ENCODE measurements around the gene CCDC8.
A peak's percentile ranks its signal among the peaks of the same experiment; 100 is the strongest.
"Not testable (repeated sequence)": the region's sequence is repeated elsewhere in the genome, so short reads cannot be mapped to it uniquely, and the experiment has no call there.

The CCDC8 gene

DNA sequence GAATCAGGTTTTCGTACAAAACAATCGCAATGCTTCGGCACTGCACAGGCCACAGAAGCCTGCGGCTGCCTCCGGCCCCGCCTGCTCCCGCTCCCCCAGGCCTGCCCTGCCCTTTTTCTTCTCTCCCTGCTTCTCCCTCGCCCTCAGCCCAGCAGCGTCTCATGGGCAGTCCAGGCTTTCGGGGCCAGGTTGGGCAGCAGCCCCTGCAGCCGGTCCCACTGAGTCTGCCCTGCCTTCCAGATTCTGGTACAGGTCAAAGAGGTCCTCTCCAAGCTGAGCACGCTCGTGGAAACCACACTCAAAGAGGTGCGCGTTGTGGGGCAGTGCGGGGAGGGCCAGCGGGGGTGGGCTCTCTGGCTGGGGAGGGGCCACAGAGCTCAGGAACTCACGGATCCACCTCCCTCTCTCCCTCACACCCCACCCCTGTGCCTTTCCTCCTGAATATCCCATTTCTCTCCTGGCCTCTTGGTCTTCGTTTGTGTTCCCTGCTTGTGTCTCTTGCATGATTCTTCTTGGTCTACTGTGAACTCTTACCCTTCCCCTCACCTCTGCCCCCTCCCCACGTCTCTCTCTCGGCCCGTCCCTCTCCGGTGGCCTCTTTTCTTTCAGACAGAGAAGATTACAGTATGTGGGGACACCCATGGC is 30.1 kb downstream of the CCDC8 start:
- DNase-seq (ENCODE audit: low read depth), result no peak

DNA sequence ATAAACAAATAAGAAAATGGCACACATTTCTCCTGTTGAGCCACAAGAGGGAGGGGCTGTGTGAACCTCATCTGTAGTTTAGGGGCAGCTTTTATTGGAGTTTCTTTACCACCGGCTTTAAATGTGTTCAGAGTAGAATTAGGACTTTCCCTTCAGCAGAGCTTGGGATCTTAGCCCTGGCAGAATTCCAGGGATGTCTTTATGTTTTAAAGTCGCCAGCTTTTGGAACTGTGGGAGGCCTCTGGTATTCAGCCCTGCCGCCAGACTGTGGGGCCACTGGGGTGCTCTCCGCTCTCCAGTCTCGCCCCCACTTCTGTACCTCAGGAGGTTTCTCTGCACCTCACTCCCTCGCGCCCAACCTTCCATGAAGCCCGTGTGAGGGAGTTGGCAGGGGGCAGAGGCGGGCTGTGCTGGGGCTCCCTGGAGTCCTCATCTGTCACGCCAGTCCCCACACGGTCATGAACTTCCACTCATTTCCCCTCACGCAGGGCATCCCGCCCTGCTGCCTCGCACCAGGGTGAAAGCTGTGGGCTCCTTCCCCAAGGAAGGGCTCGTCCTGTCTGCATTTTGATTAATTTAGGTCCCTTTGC is 31.5 kb downstream of the CCDC8 start:
- DNase-seq (ENCODE audit: low read depth), result no peak

DNA sequence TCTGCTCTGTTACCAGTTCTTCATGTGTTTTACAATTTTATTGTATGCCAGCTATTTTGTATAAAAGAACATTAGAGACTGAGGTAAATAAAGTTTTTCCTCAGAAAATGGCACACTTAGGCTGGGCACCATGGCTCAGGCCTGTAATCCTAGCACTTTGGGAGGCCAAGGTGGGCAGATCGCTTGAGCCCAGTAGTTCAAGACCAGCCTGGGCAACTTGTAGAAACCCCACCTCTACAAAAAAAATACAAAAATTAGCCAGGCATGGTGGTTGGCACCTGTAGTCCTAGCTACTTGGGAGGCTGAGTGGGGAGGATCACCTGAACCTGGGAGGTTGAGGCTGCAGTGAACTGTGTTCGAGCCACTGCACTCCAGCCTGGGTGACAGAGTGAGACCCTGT is 32.0 kb downstream of the CCDC8 start:
- no peak for DNase-seq (ENCODE audit: low read depth)

DNA sequence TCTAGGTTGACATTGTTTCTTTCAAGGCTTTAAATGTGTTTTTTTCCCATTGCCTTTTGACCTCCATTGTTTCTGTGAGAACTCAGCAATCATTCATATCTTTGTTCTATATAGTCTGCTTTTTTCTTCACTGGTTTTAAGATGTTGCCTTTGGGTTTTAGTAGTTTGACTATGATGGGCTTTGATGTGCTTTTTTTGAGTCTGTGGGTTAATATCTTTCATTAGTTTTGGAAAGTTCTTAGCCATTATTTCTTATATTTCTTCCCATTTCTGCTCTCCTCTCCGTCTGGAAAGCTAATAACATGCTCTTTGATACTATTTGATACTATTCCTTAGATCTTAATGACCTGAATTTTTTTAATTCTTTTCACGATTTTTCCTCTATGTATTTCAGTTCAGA is 32.7 kb downstream of the CCDC8 start:
- no peak for DNase-seq (ENCODE audit: low read depth)

DNA sequence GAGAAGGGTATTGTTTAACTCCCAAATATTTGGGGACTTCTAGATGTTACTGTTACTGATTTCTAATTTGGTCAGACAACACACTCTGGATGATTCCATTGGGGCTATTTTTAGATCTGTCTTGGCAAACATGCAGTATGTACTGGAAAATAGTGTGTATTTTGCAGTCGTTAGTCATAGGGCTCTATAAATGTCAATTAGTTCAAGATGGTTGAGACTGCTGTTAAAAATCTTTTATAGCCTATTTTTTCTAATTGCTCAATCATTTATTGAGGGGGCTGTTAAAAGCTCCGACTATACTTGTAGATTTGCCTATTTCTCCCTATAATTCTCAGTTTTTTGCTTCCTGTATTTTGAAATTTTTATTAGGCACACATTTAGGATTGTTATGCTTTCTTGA is 35.1 kb downstream of the CCDC8 start:
- peak; percentile 87 for DNase-seq (ENCODE audit: low read depth)

DNA sequence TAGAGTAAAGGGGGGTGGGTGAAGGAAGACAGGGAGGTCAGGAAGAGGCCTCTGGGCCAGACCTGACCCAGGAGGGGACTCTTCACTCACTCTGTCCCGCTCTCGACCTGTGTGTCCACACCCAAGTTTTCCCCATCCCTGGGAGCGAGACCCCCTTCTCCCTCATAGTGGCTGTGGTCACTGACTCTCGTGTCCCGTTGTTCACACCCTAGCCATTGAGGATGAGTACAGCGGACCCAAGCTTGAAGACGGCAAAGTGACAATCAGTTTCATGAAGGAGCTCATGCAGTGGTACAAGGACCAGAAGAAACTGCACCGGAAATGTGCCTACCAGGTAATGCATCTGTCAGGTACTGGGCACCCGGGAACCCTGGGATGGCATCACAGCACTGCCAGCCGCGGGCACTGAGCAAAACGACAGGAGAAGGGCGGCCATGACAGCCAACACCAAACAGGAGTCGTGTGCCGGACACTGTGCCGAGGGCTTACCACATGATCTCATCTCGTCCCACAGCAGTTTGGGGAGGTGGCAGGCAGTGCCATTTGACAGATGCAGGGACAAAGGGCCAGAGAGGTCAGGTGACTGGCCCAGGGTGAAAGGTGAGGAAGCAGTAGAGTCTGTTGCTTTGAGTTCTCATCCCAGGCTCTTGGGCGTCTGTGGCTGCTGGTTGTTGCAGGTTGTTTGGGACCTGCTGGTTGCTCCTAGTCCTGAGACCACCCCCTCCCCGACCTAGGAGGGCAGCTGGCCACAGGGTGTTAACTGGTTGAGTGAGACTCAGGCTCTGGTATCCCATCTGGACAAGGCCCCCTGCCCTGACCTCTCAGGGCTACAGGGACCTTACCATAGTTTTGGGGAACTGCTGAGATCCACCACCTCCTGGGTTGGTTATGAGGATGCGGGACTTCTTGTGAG is 36.9 kb downstream of the CCDC8 start:
- DNase-seq (ENCODE audit: low read depth), result no peak

DNA sequence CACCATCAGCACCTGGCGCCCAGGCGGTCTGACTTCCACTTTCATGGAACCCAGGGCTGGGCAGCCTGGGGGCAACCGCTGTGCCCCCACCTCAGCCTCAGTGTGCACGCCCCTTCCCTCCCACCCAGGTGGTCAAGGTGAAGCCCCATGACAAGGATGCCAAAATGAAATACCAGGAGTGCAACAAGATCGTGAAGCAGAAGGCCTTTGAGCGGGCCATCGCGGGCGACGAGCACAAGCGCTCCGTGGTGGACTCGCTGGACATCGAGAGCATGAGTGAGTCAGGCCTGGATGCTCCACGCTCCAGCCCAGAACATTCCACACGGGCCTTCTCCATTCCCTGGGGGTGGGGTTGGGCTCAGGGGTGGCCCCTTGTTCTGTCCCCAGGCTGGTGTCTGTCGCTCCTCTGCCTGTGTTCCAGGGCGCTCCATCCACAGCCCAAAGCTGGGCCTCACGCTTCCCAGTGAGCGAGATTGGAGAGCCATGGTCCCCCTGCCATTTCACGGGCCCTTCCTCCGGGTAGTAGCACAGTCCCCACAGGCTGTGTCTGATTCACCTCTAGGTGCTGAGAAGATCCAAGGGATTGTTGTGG is 37.8 kb downstream of the CCDC8 start:
- not testable (repeated sequence) for DNase-seq (ENCODE audit: low read depth)

DNA sequence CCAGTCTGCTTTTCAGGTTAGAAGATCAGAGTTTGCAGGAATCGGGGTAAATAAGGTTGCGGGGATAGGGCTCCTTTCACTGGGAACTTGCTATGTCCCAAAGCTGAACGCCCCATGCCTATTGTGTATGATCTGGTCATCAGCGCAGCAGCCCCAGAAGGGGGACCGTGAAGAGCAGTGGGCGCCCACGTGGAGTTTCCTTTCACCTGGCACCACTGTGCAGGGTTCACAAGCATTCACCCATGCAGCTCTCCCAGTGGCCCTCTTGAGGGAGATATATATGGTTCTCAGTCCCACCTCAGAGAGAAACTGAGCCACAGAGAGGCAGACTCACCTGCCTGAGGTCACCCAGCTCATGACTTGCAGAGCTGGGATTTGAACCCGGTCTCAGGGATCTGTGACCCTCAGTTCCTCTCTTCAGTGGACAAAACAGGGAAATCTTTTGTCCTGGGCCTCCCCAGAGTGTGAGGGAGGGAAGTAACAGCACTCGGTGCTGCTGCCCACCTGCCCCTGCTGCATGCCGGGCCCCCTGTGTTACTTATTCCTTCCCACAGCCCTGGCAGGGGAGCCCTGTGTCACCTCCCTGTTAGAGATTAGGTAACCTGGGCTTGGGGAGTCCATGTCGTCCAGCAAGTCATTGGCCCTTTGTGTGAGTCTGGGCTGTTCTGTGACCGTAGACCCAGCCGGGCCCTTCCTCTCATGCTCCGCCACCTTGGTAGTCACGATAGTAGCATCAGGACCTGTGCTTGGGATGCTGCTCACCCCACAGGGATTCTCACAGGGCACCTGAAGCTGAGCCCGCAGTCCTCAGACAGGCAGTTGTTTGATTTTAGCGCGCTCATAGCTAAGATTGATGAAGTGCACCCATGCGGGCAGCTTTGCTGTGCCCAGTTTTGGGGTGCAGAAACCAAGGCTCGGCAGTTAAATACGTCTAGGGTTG is 38.6 kb downstream of the CCDC8 start:
- no peak for DNase-seq (ENCODE audit: low read depth)

DNA sequence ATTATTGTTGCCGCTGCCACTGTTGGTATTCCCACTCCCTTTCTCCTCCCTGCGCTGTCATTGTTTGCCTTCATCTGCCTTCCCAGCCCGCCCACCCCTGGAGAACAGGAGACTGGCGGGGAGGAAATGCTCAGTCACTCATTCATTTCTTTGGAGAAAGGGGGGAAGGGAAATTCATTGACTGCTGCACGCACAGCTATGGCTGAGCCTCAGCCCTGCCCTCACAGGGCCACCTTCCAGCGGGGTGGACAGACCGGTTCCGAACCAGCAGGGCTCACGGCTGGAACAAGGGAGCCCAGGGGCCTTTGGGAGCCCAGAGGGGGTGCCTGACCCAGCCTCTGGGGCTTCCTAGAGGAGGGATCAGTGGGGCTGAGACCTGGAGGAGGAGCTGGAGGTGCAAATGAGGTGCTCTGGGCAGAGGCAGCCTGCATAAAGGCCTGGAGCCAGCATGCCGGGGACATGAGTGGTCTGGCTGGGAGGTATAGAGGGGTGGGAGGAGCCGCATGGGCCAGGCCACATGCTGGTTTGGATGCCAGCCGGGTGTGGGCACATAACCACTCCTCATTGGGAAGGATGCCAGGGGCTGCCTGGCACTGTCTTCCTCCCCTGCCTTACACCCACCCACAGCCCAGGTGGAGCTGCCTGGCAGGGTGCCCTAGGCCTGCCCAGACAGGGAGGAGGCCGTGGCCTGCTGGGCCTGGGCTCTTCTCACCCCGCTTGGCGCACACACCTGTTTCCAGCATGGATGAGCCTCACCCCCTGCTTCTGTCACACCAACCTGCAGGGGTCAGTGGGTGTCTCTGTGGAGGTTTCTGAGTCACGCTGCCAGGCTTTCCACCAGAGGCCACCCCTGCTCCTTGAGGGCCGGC is 39.6 kb downstream of the CCDC8 start:
- DNase-seq (ENCODE audit: low read depth), result peak; percentile 28

DNA sequence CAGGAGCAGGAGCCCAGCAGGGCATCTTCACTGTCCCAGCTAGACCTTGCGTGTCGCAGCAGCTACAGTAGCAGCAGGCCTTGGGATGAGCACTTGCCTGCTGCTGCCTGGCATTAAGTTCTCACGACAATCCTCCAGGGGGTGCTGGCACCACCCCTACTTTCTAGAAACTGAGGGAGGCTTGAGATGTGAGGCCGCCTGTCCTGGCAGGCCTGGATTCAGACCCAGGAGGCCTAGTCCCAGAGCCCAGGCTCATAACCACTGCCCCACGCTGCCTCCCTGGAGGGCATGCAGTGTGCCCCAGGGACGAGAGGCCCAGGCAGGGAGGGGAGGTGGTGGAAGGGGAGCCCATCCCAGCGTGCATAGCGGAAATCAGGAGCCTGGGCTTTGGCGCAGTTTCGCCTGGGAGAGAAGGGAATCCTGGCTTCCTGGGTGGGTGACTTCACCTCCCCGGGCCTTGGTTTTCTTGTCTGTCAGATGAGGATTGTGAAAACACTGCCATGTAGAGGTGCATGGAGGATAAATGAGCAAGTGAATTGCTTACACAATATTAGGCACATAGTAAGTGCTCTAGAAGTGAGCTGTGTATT is 40.4 kb downstream of the CCDC8 start:
- no peak for DNase-seq (ENCODE audit: low read depth)

DNA sequence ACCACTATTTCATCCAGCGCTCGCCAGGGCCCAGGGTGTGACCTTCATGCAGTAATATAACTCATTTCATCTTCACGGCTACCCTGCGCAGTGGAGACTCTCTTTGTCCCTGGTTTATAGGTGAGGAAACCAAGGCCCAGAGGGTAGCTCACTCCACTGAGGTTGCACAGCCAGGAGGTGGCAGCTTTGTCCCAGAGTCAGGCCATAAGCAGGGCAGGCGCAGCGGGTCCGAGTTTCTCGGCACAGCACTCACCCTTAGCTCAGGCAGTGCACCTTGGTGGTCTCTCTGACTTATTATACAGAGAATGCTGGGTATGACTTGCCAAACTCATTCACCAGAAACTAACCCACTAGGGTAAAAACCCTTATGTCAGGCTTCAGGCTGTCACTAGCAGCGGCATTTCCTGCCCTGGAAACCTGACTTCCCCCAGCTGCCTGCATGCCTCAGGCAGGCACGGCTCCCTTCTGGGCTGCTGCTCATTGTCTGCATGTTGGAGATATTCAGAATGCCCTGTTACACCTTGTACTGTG is 41.9 kb downstream of the CCDC8 start:
- DNase-seq (ENCODE audit: low read depth), result no peak

DNA sequence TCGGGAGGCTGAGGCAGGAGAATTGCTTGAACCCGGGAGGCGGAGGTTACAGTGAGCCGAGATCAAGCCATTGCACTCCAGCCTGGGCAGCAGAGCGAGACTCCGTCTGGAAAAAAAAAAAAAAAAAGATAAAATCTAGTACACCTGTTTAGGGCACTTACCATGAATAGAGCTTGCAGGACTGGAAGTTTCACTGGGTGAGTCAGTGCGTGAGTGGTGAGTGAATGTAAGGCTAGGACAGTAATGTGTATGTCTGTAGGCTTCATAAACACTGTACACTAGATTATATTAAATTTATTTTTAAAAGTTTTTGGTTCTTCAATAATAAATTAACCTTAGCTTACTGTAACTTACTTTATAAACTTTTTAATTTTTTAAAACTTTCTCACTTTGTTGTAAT is 43.5 kb downstream of the CCDC8 start:
- DNase-seq (ENCODE audit: low read depth), result no peak

DNA sequence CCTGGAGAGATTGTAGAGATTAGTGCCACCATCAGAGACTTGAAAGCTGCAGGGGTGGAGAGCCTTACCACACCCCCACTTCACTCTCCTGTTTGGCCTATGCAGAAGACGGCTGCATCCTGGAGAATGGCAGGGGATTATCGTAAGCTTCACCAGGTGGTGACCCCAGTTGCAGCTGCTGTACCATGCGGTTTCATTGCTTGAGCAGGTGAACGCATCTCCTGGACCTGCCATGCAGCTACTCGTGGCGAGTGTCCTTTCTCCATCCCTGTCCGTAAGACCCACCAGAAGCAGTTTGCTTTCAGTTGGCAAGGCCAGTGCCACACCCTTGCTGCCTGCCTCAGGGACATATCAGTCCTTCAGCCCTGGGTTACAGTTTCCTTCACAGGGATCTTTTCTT is 45.2 kb downstream of the CCDC8 start:
- no peak for DNase-seq (ENCODE audit: low read depth)

DNA sequence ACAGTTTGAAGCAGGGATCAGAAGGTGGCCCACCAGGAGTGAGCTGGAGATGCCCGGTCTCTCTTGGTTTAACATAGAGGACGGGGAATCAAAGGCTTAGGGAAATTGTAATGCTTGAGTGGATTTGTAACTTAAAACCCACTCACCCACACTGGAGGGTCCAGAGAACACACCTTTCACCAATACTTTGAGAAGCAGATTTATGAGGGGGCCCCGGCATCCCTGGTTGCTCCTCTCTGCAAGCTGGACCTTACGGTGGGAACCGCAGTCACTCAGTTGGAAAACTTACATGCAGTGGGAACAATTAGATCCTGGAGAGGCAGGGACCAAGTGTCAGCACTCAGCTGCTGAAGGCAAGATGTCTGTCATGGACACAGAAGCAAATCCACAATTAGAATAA is 45.9 kb downstream of the CCDC8 start:
- no peak for DNase-seq (ENCODE audit: low read depth)

DNA sequence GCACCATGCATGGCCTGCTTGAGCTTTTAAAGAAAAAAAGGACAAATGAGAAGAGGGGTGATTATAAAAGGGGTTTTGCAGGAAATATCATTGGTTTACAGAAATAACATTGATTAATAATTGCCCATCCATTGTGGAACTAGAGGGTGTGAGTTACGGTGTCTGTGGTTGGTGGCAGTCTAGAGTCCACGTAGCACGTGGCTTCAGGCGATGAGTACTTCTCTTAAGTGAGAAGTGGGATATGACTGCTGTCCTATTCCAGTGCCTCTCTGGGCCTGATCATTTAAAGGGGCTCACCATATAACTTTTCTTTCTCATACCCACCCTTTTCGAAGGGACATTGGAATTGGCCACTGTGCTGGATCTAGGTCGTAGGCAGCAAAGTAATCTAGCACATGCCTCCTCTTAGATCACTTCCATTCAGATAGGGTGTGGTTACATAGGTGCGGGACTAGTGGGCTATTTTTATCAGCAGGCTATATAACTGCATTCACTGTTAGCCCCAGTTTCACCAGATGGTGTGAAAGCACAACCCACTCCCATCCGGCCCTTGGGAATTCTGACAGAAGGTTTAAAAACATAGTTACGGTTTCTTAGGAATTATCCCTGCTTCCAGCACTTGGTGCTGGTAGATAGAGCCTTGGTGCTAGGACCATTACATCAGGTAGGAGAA is 46.6 kb downstream of the CCDC8 start:
- DNase-seq (ENCODE audit: low read depth), result no peak

DNA sequence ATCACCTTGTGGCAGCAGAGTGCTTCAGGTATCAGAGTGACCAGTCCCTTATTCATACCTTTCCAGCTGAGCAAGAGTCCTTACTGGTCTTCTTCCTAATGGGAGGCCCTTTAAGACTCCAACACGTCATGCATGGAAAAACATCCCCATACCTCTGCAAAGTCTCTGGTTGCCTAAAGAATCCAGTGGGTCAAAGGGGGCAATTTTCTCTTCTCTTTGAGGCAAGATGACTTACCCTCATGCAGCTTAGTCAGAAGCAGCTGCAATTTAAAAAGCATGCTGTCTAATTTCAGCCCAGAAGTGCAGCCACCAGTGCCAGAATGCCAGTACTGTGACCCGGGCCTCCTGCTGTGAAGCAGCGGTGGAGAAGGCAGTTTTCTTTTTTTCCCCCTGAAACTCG is 47.8 kb downstream of the CCDC8 start:
- no peak for DNase-seq (ENCODE audit: low read depth)

DNA sequence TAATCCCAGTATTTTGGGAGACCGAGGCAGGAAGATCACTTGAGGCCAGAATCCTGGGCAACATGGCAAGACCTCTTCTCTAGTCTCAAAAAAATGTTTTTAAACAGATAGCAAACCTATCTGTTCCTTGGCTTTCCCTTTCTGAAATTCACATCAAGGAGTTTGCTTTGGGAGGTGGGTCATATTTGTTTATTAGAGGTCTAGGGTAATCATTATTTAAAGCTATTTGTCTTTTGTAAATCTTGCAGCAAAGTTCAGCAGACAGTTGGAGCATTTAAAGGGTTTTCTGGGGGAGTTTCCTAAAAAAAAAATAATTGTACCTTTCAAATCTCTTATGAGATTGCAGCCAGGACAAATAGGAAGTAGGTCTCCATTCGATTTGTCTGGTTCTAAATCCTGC is 49.0 kb downstream of the CCDC8 start:
- DNase-seq (ENCODE audit: low read depth), result no peak

DNA sequence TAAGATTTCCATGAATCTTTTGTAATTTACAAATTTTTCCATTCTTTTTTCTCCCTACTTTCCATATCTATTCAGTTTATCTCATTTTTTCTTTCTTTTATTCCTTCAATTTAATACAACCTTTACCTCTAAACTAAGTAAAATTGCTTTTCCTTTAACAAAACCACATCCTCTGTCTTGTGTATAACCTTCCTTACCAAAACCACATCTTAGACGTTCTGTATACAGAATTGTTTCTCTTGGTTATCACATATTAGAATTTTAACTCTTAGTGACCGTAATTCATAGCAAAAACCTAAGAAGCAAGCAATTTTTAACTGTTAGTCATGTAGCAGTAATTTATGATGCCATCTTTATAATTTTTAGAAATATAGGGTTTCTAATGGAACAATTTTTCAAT is 51.4 kb downstream of the CCDC8 start:
- DNase-seq (ENCODE audit: low read depth), result no peak
